ENCODE data around the gene HAVCR1.
"Not testable (repeated sequence)": the region's sequence is repeated elsewhere in the genome, so short reads cannot be mapped to it uniquely, and the experiment has no call there.

DNA sequence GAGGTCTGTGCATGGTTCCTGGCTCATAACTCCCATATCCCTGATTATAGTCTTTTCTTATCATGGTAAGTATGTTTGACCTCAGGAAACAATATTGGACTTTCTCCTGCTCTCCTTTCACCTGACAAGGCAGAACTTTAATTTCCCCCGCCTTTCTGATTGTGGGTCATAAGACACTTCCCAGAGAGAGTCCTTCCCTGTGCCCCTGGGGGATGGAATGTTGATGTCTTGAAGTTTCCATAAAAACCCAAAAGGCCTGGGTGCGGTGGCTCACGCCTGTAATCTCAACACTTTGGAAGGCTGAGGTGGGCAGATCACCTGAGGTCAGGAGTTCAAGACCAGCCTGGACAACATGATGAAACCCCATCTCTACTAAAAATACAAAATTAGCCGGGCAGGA, 11.9 kb downstream of the HAVCR1 start:
- TF ChIP-seq, protein P1, sequence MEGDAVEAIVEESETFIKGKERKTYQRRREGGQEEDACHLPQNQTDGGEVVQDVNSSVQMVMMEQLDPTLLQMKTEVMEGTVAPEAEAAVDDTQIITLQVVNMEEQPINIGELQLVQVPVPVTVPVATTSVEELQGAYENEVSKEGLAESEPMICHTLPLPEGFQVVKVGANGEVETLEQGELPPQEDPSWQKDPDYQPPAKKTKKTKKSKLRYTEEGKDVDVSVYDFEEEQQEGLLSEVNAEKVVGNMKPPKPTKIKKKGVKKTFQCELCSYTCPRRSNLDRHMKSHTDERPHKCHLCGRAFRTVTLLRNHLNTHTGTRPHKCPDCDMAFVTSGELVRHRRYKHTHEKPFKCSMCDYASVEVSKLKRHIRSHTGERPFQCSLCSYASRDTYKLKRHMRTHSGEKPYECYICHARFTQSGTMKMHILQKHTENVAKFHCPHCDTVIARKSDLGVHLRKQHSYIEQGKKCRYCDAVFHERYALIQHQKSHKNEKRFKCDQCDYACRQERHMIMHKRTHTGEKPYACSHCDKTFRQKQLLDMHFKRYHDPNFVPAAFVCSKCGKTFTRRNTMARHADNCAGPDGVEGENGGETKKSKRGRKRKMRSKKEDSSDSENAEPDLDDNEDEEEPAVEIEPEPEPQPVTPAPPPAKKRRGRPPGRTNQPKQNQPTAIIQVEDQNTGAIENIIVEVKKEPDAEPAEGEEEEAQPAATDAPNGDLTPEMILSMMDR (IDR thresholded peaks at IDR 0.05), result not testable (repeated sequence)
- TF ChIP-seq TCF7L2 (IDR thresholded peaks at IDR 0.05; ENCODE audit: low read depth, low read length); POLR2AphosphoS5 (IDR thresholded peaks at IDR 0.05; ENCODE audit: low read depth, low read length); SIN3A (IDR thresholded peaks at IDR 0.05; ENCODE audit: borderline replicate concordance, insufficient read depth, low read depth, low read length): not testable (repeated sequence)
- TF ChIP-seq, protein P2, sequence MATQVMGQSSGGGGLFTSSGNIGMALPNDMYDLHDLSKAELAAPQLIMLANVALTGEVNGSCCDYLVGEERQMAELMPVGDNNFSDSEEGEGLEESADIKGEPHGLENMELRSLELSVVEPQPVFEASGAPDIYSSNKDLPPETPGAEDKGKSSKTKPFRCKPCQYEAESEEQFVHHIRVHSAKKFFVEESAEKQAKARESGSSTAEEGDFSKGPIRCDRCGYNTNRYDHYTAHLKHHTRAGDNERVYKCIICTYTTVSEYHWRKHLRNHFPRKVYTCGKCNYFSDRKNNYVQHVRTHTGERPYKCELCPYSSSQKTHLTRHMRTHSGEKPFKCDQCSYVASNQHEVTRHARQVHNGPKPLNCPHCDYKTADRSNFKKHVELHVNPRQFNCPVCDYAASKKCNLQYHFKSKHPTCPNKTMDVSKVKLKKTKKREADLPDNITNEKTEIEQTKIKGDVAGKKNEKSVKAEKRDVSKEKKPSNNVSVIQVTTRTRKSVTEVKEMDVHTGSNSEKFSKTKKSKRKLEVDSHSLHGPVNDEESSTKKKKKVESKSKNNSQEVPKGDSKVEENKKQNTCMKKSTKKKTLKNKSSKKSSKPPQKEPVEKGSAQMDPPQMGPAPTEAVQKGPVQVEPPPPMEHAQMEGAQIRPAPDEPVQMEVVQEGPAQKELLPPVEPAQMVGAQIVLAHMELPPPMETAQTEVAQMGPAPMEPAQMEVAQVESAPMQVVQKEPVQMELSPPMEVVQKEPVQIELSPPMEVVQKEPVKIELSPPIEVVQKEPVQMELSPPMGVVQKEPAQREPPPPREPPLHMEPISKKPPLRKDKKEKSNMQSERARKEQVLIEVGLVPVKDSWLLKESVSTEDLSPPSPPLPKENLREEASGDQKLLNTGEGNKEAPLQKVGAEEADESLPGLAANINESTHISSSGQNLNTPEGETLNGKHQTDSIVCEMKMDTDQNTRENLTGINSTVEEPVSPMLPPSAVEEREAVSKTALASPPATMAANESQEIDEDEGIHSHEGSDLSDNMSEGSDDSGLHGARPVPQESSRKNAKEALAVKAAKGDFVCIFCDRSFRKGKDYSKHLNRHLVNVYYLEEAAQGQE (IDR thresholded peaks at IDR 0.05; ENCODE audit: insufficient read depth in 1 of 2, low read depth in 2 of 2, low read length in 1 of 2), result not testable (repeated sequence)
